HG03280 (cell line): Measurements from ENCODE around the gene OPRPN.
A peak's percentile ranks its signal among the peaks of the same experiment; 100 is the strongest.

Experiments used
- ATAC-seq: cut with Tn5 transposase; IDR thresholded peaks from one replicate; pipeline ENCODE4 v1.9.1; 2021; ENCODE audit warnings: mild to moderate bottlenecking, moderate library complexity; ENCODE audit not compliant: unreplicated experiment

Gene OPRPN

GRCh38 chr4:70397580-70397979 lies at the start of gene OPRPN:
Gene OPRPN, plus strand, starts transcription at chr4:70397940. Its CDS starts 1,346 bp downstream, at chr4:70399286.
- no peak for ATAC-seq

- ATAC-seq, result no peak
Measured at GRCh38 chr4:70356185-70356584, 41.6 kb upstream of the OPRPN start.

- no peak for ATAC-seq
Measured at GRCh38 chr4:70359115-70359661, 38.6 kb upstream of the OPRPN start.

- no peak for ATAC-seq
Measured at GRCh38 chr4:70360460-70360859, 37.3 kb upstream of the OPRPN start, which contains the start of gene SMR3A. Gene SMR3A, plus strand, starts transcription at chr4:70360760. Its CDS starts 1,356 bp downstream, at chr4:70362116.

GRCh38 chr4:70364002-70364401 lies 33.7 kb upstream of the OPRPN start:
- no peak for ATAC-seq

GRCh38 chr4:70365479-70365878 lies 32.3 kb upstream of the OPRPN start:
- ATAC-seq, result no peak

GRCh38 chr4:70367813-70368212 lies 29.9 kb upstream of the OPRPN start:
- ATAC-seq, result no peak

- no peak for ATAC-seq
Measured at GRCh38 chr4:70371987-70372386, 25.8 kb upstream of the OPRPN start.

- no peak for ATAC-seq
Measured at GRCh38 chr4:70372760-70373159, 25.0 kb upstream of the OPRPN start.

- ATAC-seq, result no peak
Measured at GRCh38 chr4:70380578-70380977, 17.2 kb upstream of the OPRPN start.

GRCh38 chr4:70382691-70383181 lies 15.0 kb upstream of the OPRPN start, which contains the start of gene SMR3B:
Gene SMR3B, plus strand, starts transcription at chr4:70383131. Its CDS starts 1,380 bp downstream, at chr4:70384511.
- ATAC-seq, result no peak

- peak; percentile 64 for ATAC-seq
Measured at GRCh38 chr4:70392057-70392776, 5.5 kb upstream of the OPRPN start.

- ATAC-seq, result peak; percentile 48
Measured at GRCh38 chr4:70399319-70399718, 1.6 kb downstream of the OPRPN start.

GRCh38 chr4:70402762-70403161 lies 5.0 kb downstream of the OPRPN start:
- ATAC-seq, result peak; percentile 44

GRCh38 chr4:70405765-70406164 lies 8.0 kb downstream of the OPRPN start:
- no peak for ATAC-seq

- ATAC-seq, result no peak
Measured at GRCh38 chr4:70425306-70425705, 27.6 kb downstream of the OPRPN start.

- no peak for ATAC-seq
Measured at GRCh38 chr4:70426789-70427188, 29.0 kb downstream of the OPRPN start.

GRCh38 chr4:70437197-70437596 lies 39.5 kb downstream of the OPRPN start:
- ATAC-seq, result no peak

GRCh38 chr4:70442474-70442873 lies 44.7 kb downstream of the OPRPN start:
- ATAC-seq, result no peak

- ATAC-seq, result no peak
Measured at GRCh38 chr4:70443329-70443728, 45.6 kb downstream of the OPRPN start.

GRCh38 chr4:70449220-70449619 lies 51.5 kb downstream of the OPRPN start:
- ATAC-seq, result no peak

GRCh38 chr4:70452946-70453345 lies 55.2 kb downstream of the OPRPN start:
- no peak for ATAC-seq
